IMR-90 (cell line): ENCODE results near the gene CRBN. TPM values are rescaled to one million over a fixed set of nuclear protein-coding genes. Genes with fewer than 3 reads are reported as not detected.

Experiments
- ATAC-seq: fragments of 200-7000 bp; cut with Tn5 transposase; 2 replicates; pipeline ENCODE4 v1.9.1; 2020; ENCODE audit warnings: low read depth, mild to moderate bottlenecking, moderate library complexity
- BruUV-seq: library from RNA; stranded (reverse); fragments of 400-500 nt; replicated peaks from 2 replicates; lab custom pipeline; 2021; lab: Mats Ljungman, UMichigan
- CTCF ChIA-PET: fragments of 300-600 bp; formaldehyde crosslinking; extraction: SDS; loops from one replicate; lab custom pipeline; 2021; ENCODE audit warnings: antibody characterized with exemption; lab: Yijun Ruan, JAX
- POLR2A ChIA-PET: fragments of 300-600 bp; sonication (Branson Sonifier 250); formaldehyde crosslinking; loops from one replicate; lab custom pipeline; 2022; ENCODE audit warnings: antibody characterized with exemption; ENCODE audit not compliant: unreplicated experiment; lab: Charles Lee
- DNase-seq: peaks from one replicate; pipeline ENCODE4 v3.0.0; 2013
- H2AFZ ChIP-seq: replicated peaks from 2 replicates; pipeline ENCODE3; 2013; ENCODE audit warnings: low read length, mild to moderate bottlenecking; ENCODE audit not compliant: poor library complexity
- H2AK5ac ChIP-seq: 2 replicates; pipeline ENCODE4 v1.6.1; 2013; ENCODE audit warnings: low read depth, low read length, inconsistent platforms
- H2AK9ac ChIP-seq: replicated peaks from 2 replicates; pipeline ENCODE3; 2013; ENCODE audit warnings: mild to moderate bottlenecking, low read depth, low read length, moderate library complexity; ENCODE audit not compliant: poor library complexity
- H2BK120ac ChIP-seq: 2 replicates; pipeline ENCODE4 v1.6.1; 2013; ENCODE audit warnings: low read depth, low read length, inconsistent platforms
- H2BK15ac ChIP-seq: 3 replicates; pipeline ENCODE4 v1.6.1; 2013; ENCODE audit warnings: low read depth, low read length, inconsistent platforms
- H2BK20ac ChIP-seq: 2 replicates; pipeline ENCODE4 v1.6.1; 2013; ENCODE audit warnings: low read depth, mild to moderate bottlenecking, inconsistent platforms, low read length, moderate library complexity
- H2BK5ac ChIP-seq: 2 replicates; pipeline ENCODE4 v1.6.1; 2013; ENCODE audit warnings: mild to moderate bottlenecking, low read depth, low read length, inconsistent platforms; ENCODE audit not compliant: poor library complexity, severe bottlenecking
- H3K14ac ChIP-seq: replicated peaks from 2 replicates; pipeline ENCODE4 v1.6.1; 2013; ENCODE audit warnings: low read depth, low read length, inconsistent platforms
- H3K18ac ChIP-seq: 2 replicates; pipeline ENCODE4 v1.6.1; 2013; ENCODE audit warnings: low read depth, low read length, control low read depth
- H3K23ac ChIP-seq: 2 replicates; pipeline ENCODE4 v1.6.1; 2013; ENCODE audit warnings: low read depth, low read length, inconsistent platforms
- H3K27ac ChIP-seq: 2 replicates; pipeline ENCODE4 v1.5.1; 2013; ENCODE audit warnings: mild to moderate bottlenecking, control low read depth, low read length; ENCODE audit not compliant: insufficient read depth
- H3K27me3 ChIP-seq: 2 replicates; pipeline ENCODE4 v1.6.1; 2013; ENCODE audit warnings: low read length; ENCODE audit not compliant: control insufficient read depth, insufficient read depth
- H3K36me3 ChIP-seq: 2 replicates; pipeline ENCODE4 v1.6.1; 2013; ENCODE audit warnings: low read length, mixed read lengths; ENCODE audit not compliant: control insufficient read depth, insufficient read depth
- H3K4ac ChIP-seq: 2 replicates; pipeline ENCODE4 v1.6.1; 2013; ENCODE audit warnings: low read depth, low read length, inconsistent platforms
- H3K4me1 ChIP-seq: 2 replicates; pipeline ENCODE4 v1.6.1; 2013; ENCODE audit warnings: low read length, mixed read lengths; ENCODE audit not compliant: control insufficient read depth, insufficient read depth
- H3K4me2 ChIP-seq: 2 replicates; pipeline ENCODE4 v1.6.1; 2013; ENCODE audit warnings: low read depth, mild to moderate bottlenecking, control low read depth, low read length, moderate library complexity
- H3K4me3 ChIP-seq: 2 replicates; pipeline ENCODE4 v1.5.1; 2013; ENCODE audit warnings: low read depth, mild to moderate bottlenecking, control low read depth, low read length, moderate library complexity; ENCODE audit not compliant: insufficient read depth
- H3K56ac ChIP-seq: 2 replicates; pipeline ENCODE4 v1.6.1; 2013; ENCODE audit warnings: low read length, inconsistent platforms; ENCODE audit not compliant: insufficient read depth; ENCODE audit errors: extremely low read depth
- H3K79me1 ChIP-seq, 2 experiments: 2 replicates each; pipeline ENCODE4 v1.6.1; 2013; ENCODE audit warnings: low read length in 2 of 2, inconsistent platforms in 1 of 2, low read depth in 1 of 2
- H3K9ac ChIP-seq: 2 replicates; pipeline ENCODE4 v1.6.1; 2013; ENCODE audit warnings: low read depth, low read length, control low read depth
- H3K9me1 ChIP-seq: 2 replicates; pipeline ENCODE4 v1.6.1; 2013; ENCODE audit warnings: low read length, inconsistent platforms; ENCODE audit not compliant: insufficient read depth
- H3K9me3 ChIP-seq: 2 replicates; pipeline ENCODE4 v1.6.1; 2013; ENCODE audit warnings: low read length; ENCODE audit not compliant: control insufficient read depth, insufficient read depth
- H4K20me1 ChIP-seq: 2 replicates; pipeline ENCODE4 v1.6.1; 2013; ENCODE audit warnings: low read length, inconsistent platforms; ENCODE audit not compliant: insufficient read depth
- H4K5ac ChIP-seq: 2 replicates; pipeline ENCODE4 v1.6.1; 2013; ENCODE audit warnings: mild to moderate bottlenecking, low read depth, low read length, control low read depth
- H4K8ac ChIP-seq, 2 experiments: 2 replicates each; pipeline ENCODE4 v1.6.1; 2013; ENCODE audit warnings: low read depth in 2 of 2, low read length in 2 of 2, control low read depth in 1 of 2, inconsistent platforms in 1 of 2
- H4K91ac ChIP-seq: 2 replicates; pipeline ENCODE4 v1.6.1; 2013; ENCODE audit warnings: low read depth, low read length, inconsistent platforms; ENCODE audit not compliant: insufficient read depth
- BHLHE40 ChIP-seq: fragments of 150-350 bp; IDR thresholded peaks from 2 replicates; pipeline ENCODE4 v1.6.1; 2016; ENCODE audit warnings: mild to moderate bottlenecking, low read depth, low read length
- CEBPB ChIP-seq: IDR thresholded peaks from 2 replicates; pipeline ENCODE4 v1.6.1; 2012; ENCODE audit warnings: low read depth, low read length, improper control_type of control experiment
- CHD1 ChIP-seq: IDR thresholded peaks from 2 replicates; pipeline ENCODE4 v1.6.1; 2012; ENCODE audit warnings: low read depth, low read length, improper control_type of control experiment
- FOS ChIP-seq: fragments of 150-350 bp; IDR thresholded peaks from 2 replicates; pipeline ENCODE4 v1.6.1; 2016; ENCODE audit warnings: low read depth, low read length
- MAFK ChIP-seq: IDR thresholded peaks from 2 replicates; pipeline ENCODE4 v1.6.1; 2012; ENCODE audit warnings: low read depth, low read length, improper control_type of control experiment
- MAZ ChIP-seq: IDR thresholded peaks from 2 replicates; pipeline ENCODE4 v1.6.1; 2012; ENCODE audit warnings: low read depth, mild to moderate bottlenecking, low read length, improper control_type of control experiment, moderate library complexity, borderline replicate concordance
- MXI1 ChIP-seq: IDR thresholded peaks from 2 replicates; pipeline ENCODE4 v1.6.1; 2012; ENCODE audit warnings: low read depth, mild to moderate bottlenecking, low read length, moderate library complexity, borderline replicate concordance
- NFE2L2 ChIP-seq: fragments of 150-350 bp; IDR thresholded peaks from 2 replicates; pipeline ENCODE4 v1.6.1; 2016; ENCODE audit warnings: low read depth, mild to moderate bottlenecking, low read length
- POLR2A ChIP-seq: IDR thresholded peaks from 2 replicates; pipeline ENCODE4 v1.6.1; 2012; ENCODE audit warnings: mild to moderate bottlenecking, low read depth, low read length
- RAD21 ChIP-seq: IDR thresholded peaks from 2 replicates; pipeline ENCODE4 v1.6.1; 2012; ENCODE audit warnings: low read length, improper control_type of control experiment
- RCOR1 ChIP-seq: IDR thresholded peaks from 2 replicates; pipeline ENCODE4 v1.6.1; 2012; ENCODE audit warnings: mild to moderate bottlenecking, low read length, improper control_type of control experiment; ENCODE audit not compliant: insufficient replicate concordance
- RFX5 ChIP-seq: IDR thresholded peaks from 2 replicates; pipeline ENCODE4 v1.8.0; 2012; ENCODE audit warnings: low read depth, mild to moderate bottlenecking, low read length, moderate library complexity
- SMC3 ChIP-seq: fragments of 150-350 bp; IDR thresholded peaks from 2 replicates; pipeline ENCODE4 v1.6.1; 2016; ENCODE audit warnings: low read depth, mild to moderate bottlenecking, antibody characterized with exemption, low read length, moderate library complexity
- WGBS, 2 experiments: methylation state at CpG; one replicate each; pipeline versions ENCODE4 v1.1.5 to v1.1.7; 2013; ENCODE audit warnings: missing lambda C conversion rate in 2 of 2; ENCODE audit not compliant: insufficient read length in 1 of 2; ENCODE audit errors: extremely low coverage in 2 of 2; 5-methylcytosine and 5-hydroxymethylcytosine counted together
- dilution Hi-C: fragments of 300-500 bp; cut with HindIII; formaldehyde crosslinking; loops from one replicate; pipeline ENCODE4 v1.14.3; 2018; ENCODE audit warnings: low sequenced_read_pairs; ENCODE audit not compliant: unreplicated experiment
- in situ Hi-C: fragments of 300-500 bp; cut with MboI; formaldehyde crosslinking; loops from 3 replicates; pipeline ENCODE4 v1.14.3; 2019; ENCODE audit warnings: low sequenced_read_pairs, inconsistent platforms, mixed read lengths
- intact Hi-C: fragments of 100-400 bp; cut with micrococcal nuclease; formaldehyde crosslinking; loops from 2 replicates; pipeline ENCODE4 v1.10.0; 2022
- polyA plus RNA-seq, 3 experiments: library from polyadenylated mRNA; depleted of rRNA; stranded (reverse); fragments of >200 nt; gene quantifications; 2 replicates each; pipeline ENCODE4 v1.2.3, GENCODE V29; 2012; ENCODE audit warnings: low replicate concordance in 1 of 3
- total RNA-seq: library from RNA; depleted of rRNA; stranded (reverse); fragments of >200 nt; gene quantifications from 2 replicates; pipeline ENCODE4 v1.2.3, GENCODE V29; 2012
- TF ChIP-seq, protein P1 (sequence below): fragments of 150-350 bp; IDR thresholded peaks from 2 replicates; pipeline ENCODE4 v1.6.1; 2017; ENCODE audit warnings: mild to moderate bottlenecking, antibody characterized with exemption, low read length, low read depth
- TF ChIP-seq, protein P2 (sequence below): fragments of 150-350 bp; IDR thresholded peaks from 2 replicates; pipeline ENCODE4 v1.6.1; 2016; ENCODE audit warnings: low read depth, mild to moderate bottlenecking, low read length, moderate library complexity, borderline replicate concordance
- TF ChIP-seq, protein P3 (sequence below): conservative IDR thresholded peaks from 2 replicates; pipeline ENCODE4 v1.5.1; 2012; ENCODE audit warnings: mild to moderate bottlenecking, low read depth, low read length, improper control_type of control experiment

Gene CRBN
- total and polyA plus RNA-seq, 2 of the 4 experiments (the other 2 are of a cell fraction), result 21.8 to 33.9 TPM

DNA sequence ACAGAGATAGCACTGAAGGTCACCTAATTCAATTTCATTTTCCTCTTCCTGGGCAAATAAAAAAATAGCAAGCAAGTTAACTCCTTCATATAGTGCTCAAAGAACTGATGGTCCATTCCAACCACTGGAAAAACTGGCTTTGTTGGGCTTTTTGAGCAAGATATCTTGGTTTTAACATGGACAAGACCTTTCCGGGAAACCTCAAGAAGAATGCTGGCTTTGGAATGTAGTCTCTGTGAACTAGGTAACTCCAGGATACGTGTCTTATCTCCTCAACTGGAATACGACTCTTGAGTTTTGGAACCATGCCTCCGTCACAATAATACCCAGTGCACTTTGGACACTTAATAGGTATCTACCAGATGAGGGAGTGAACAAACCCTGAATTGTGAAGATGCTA, 36.9 kb upstream of the CRBN start:
- Histone ChIP-seq H3K56ac (no peak overlapping the region), H4K20me1 (no peaks in the 10 kb centered on the region), H4K8ac (no peak overlapping the region), H3K9me1 (no peaks in the 10 kb centered on the region), H2BK5ac (no peak overlapping the region), H2AFZ (no peak overlapping the region), H2BK120ac (no peak overlapping the region), H3K27me3 (no peaks in the 10 kb centered on the region), H3K36me3 (no peaks in the 10 kb centered on the region), H3K4me3 (no peak overlapping the region), H3K4ac (no peak overlapping the region), H3K4me1 (no peaks in the 10 kb centered on the region), H4K91ac (no peak overlapping the region), H3K18ac (no peak overlapping the region), H4K5ac (no peak overlapping the region), H3K79me1 (no peaks in the 10 kb centered on the region), H3K9ac (no peak overlapping the region), H2BK15ac (no peak overlapping the region), H2AK9ac (no peak overlapping the region), H3K4me2 (no peak overlapping the region), H2BK20ac (no peak overlapping the region), H2AK5ac (no peak overlapping the region), H3K23ac (no peak overlapping the region), H3K9me3 (no peaks in the 10 kb centered on the region), H3K27ac (no peak overlapping the region), H3K14ac (no peak overlapping the region)
- WGBS, 2 experiments, result no CpG with 5 or more reads among the region's 4 CpGs
- dilution Hi-C loops (loop anchor here (25.0 kb wide), 1 partner anchor 1071 kb away; no protein-coding TSS in a partner anchor), intact Hi-C loops (no loop called here), in situ Hi-C loops (no loop called here)
- POLR2A ChIA-PET, result no interaction called here
- CTCF ChIA-PET, result no interaction called here
- TF ChIP-seq, protein P1, sequence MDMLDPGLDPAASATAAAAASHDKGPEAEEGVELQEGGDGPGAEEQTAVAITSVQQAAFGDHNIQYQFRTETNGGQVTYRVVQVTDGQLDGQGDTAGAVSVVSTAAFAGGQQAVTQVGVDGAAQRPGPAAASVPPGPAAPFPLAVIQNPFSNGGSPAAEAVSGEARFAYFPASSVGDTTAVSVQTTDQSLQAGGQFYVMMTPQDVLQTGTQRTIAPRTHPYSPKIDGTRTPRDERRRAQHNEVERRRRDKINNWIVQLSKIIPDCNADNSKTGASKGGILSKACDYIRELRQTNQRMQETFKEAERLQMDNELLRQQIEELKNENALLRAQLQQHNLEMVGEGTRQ, result no peak
- TF ChIP-seq, protein P2, sequence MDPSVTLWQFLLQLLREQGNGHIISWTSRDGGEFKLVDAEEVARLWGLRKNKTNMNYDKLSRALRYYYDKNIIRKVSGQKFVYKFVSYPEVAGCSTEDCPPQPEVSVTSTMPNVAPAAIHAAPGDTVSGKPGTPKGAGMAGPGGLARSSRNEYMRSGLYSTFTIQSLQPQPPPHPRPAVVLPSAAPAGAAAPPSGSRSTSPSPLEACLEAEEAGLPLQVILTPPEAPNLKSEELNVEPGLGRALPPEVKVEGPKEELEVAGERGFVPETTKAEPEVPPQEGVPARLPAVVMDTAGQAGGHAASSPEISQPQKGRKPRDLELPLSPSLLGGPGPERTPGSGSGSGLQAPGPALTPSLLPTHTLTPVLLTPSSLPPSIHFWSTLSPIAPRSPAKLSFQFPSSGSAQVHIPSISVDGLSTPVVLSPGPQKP, result no peak
- no peak for TF ChIP-seq POLR2A
- TF ChIP-seq CEBPB, result no peak
- no peak for TF ChIP-seq NFE2L2
- no peak for TF ChIP-seq RFX5
- TF ChIP-seq RCOR1, result no peak
- no peak for TF ChIP-seq SMC3
- TF ChIP-seq MAFK, result no peak
- TF ChIP-seq MXI1, result no peak
- TF ChIP-seq MAZ, result no peak
- no peak for TF ChIP-seq CHD1
- TF ChIP-seq FOS, result no peak
- no peak for TF ChIP-seq BHLHE40
- TF ChIP-seq RAD21, result no peak
- TF ChIP-seq, protein P3, sequence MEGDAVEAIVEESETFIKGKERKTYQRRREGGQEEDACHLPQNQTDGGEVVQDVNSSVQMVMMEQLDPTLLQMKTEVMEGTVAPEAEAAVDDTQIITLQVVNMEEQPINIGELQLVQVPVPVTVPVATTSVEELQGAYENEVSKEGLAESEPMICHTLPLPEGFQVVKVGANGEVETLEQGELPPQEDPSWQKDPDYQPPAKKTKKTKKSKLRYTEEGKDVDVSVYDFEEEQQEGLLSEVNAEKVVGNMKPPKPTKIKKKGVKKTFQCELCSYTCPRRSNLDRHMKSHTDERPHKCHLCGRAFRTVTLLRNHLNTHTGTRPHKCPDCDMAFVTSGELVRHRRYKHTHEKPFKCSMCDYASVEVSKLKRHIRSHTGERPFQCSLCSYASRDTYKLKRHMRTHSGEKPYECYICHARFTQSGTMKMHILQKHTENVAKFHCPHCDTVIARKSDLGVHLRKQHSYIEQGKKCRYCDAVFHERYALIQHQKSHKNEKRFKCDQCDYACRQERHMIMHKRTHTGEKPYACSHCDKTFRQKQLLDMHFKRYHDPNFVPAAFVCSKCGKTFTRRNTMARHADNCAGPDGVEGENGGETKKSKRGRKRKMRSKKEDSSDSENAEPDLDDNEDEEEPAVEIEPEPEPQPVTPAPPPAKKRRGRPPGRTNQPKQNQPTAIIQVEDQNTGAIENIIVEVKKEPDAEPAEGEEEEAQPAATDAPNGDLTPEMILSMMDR, result no peak
- BruUV-seq, result no TSS peak
- no peak for ATAC-seq
- DNase-seq, result no peak
